ENCODE measurements around the gene BRD1. TPM values are rescaled to one million over a fixed set of nuclear protein-coding genes. Genes with fewer than 3 reads are reported as not detected.

BRD1 gene
- total RNA-seq, 4 donors from 2014 or later: 44.6 to 74.9 (median 60.4) TPM

DNA sequence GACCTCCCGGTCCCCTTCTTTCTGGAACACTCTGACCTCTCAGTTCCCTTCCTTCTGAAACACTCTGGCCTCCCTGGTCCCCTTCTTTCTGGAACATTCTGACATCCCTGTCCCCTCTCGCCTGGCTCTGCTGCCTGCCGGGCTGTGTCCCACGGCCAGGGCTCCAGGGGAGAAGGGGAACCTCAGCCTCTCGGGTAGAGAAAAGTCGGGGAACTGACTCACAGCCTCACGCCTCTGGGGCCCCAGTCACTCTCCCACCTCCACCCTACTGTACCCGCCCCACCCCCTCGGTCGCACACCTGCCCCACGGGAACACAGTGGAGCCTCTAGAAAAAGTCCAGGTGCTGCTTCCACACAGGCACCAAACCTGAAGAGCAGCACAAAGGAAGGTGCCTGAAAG is 93.3 kb downstream of the BRD1 start:
- Histone ChIP-seq H3K27me3 (no peaks in the 10 kb centered on the region), H3K27ac (no peak overlapping the region), H3K9me3 (peaks cover 0 to 18% (median 2%) of the 10 kb centered on the region in 4 donors), H3K4me3 (no peak overlapping the region), H3K36me3 (no peaks in the 10 kb centered on the region), H3K4me1 (no peaks in the 10 kb centered on the region)
- 84 to 87% methylated on average over 11 of the region's 11 CpGs for WGBS, 2 donors
- no peak for TF ChIP-seq EP300 (IDR thresholded peaks at IDR 0.05)
- TF ChIP-seq, protein P1, sequence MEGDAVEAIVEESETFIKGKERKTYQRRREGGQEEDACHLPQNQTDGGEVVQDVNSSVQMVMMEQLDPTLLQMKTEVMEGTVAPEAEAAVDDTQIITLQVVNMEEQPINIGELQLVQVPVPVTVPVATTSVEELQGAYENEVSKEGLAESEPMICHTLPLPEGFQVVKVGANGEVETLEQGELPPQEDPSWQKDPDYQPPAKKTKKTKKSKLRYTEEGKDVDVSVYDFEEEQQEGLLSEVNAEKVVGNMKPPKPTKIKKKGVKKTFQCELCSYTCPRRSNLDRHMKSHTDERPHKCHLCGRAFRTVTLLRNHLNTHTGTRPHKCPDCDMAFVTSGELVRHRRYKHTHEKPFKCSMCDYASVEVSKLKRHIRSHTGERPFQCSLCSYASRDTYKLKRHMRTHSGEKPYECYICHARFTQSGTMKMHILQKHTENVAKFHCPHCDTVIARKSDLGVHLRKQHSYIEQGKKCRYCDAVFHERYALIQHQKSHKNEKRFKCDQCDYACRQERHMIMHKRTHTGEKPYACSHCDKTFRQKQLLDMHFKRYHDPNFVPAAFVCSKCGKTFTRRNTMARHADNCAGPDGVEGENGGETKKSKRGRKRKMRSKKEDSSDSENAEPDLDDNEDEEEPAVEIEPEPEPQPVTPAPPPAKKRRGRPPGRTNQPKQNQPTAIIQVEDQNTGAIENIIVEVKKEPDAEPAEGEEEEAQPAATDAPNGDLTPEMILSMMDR (IDR thresholded peaks at IDR 0.05): no peak
- TF ChIP-seq POLR2A (IDR thresholded peaks at IDR 0.05): no peak
- DNase-seq (ENCODE audit: low spot score in 2 of 2): no peak

DNA sequence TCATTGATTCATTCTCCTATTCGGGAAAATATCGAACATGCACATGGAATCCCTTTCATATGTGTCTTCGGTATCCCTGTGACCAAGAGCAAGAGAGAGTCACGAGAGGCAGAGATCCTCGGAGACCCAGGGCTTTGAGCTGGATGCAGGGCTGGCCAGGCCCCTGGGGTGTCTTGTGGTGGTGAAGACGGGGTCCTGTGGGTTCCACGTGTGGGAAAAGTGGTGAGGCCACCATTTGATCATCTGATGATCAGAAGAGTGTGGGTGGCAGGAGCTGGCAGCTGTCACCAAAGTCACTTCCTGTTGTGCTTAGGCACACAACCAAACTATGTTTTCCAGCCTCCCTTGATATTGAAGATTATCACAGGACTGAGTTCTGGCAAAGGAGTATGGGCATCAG is 94.0 kb downstream of the BRD1 start:
- no peaks in the 10 kb centered on the region for H3K4me1 ChIP-seq
- H3K4me3 ChIP-seq: no peak overlapping the region
- H3K9me3 ChIP-seq: peaks cover 0 to 18% (median 2%) of the 10 kb centered on the region in 4 donors
- H3K27ac ChIP-seq: no peak overlapping the region
- no peak for TF ChIP-seq POLR2A (IDR thresholded peaks at IDR 0.05)
- TF ChIP-seq, protein P1 (IDR thresholded peaks at IDR 0.05): no peak
- TF ChIP-seq EP300 (IDR thresholded peaks at IDR 0.05): no peak
- H3K27me3 ChIP-seq: no peaks in the 10 kb centered on the region
- 87 to 88% methylated on average over 7 of the region's 7 CpGs for WGBS, 2 donors
- H3K36me3 ChIP-seq: no peaks in the 10 kb centered on the region
- DNase-seq (ENCODE audit: low spot score in 2 of 2): peak in 1 of 2 donors; percentile 4

DNA sequence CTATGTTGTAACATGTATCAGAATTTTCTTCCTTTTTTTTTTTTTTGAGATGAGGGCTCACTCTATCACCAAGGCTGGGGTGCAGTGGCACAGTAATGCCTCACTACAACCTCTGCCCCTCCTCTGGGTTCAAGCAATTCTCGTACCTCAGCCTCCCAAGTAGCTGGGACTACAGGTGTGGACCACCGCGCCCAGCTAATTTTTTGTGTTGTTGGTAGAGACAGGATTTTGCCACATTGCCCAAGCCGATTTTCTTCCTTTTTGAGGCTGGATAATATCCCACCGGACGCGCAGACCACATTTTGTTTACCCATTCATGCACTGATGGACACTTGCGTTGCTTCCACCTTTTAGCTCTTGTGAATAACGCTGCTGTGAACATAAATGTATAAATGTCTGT is 97.0 kb downstream of the BRD1 start:
- peak in 1 of 2 donors; percentile 4 for DNase-seq (ENCODE audit: low spot score in 2 of 2)
- Histone ChIP-seq H3K4me3 (no peak overlapping the region), H3K36me3 (no peaks in the 10 kb centered on the region), H3K9me3 (peaks cover 0 to 14% (median 2%) of the 10 kb centered on the region in 4 donors), H3K27ac (no peak overlapping the region), H3K27me3 (peaks cover 0 to 28% of the 10 kb centered on the region in 2 donors), H3K4me1 (no peaks in the 10 kb centered on the region)
- 91 to 93% methylated on average over 9 of the region's 9 CpGs for WGBS, 2 donors
- TF ChIP-seq, protein P1 (IDR thresholded peaks at IDR 0.05): no peak
- TF ChIP-seq POLR2A (IDR thresholded peaks at IDR 0.05): no peak

DNA sequence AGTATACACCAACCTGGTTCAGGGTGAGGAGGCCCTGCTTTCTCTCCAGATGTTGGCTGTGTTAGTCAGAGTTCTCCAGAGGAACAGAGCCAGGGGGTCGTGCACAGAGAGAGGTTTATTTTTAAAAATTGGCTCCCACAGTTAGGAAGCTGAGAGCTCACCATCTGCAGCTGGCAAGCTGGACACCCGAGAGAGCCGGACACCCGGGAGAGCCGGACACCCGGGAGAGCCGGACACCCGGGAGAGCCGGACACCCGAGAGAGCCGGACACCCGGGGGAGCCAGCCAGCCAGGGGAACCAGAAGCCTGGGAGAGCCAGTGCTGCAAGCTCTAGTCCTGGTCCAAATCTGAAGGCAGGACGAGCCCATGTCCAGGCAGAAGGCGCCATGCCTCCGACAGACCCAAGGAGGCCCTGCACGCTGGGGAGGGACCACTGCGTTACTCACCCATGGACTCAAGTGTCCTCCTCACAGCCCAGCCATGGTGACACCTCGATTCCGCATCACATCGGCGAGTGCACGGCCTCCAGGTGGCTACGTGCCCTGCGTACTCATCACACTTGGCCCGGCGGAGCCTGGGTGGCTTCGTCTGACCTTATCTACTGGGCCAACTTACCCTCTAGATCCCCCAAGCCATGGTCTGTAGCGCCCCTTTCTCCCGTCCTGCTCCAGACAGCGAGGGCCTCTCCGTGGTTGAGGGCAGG is 99.0 kb downstream of the BRD1 start:
- no peaks in the 10 kb centered on the region for H3K36me3 ChIP-seq
- TF ChIP-seq POLR2A (IDR thresholded peaks at IDR 0.05) (no peak), EP300 (IDR thresholded peaks at IDR 0.05) (no peak)
- TF ChIP-seq, protein P1 (IDR thresholded peaks at IDR 0.05): no peak
- no peak overlapping the region for H3K27ac ChIP-seq
- WGBS, 2 donors: 70 to 73% methylated on average over 29 to 31 of the region's 31 CpGs
- H3K4me3 ChIP-seq: no peak overlapping the region
- peak in 1 of 2 donors; percentile 4 for DNase-seq (ENCODE audit: low spot score in 2 of 2)
- H3K4me1 ChIP-seq: peaks cover 0 to 7% (median 3%) of the 10 kb centered on the region in 4 donors
- H3K9me3 ChIP-seq: peaks cover 0 to 14% (median 2%) of the 10 kb centered on the region in 4 donors
- peaks cover 0 to 47% of the 10 kb centered on the region in 2 donors for H3K27me3 ChIP-seq

DNA sequence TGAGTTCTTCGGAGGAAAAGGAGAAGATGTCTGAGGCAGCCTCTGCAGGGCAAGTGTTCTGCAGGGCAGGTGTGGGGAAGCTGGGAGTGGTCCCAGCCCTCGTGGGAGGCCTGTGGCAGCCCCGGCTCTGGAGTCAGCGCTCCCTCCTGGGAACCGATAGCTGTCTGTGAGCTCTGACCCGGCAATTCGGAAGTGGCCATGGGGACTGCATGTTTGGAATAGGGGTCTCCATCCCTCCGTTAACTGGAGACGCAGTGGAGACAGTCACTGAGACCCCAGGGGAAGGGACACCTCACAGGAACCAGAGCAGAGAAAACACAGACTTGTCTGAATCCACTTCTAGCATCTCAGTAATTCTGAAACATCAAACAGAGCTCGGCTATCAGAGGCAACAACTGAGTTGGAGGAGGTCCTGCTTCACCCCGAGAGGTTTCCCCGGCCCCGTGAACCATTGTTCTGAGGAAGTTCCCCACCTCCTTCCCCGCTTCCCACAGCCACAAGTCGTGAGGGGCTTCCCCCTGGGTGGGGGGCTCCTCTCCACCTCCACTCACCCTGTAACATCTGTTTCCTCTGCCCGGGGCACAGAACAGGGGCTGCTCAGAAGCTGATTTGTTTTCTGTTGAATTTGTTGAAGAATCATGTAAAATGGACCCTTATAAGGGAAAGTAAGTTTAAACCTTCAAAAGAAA is 99.6 kb downstream of the BRD1 start:
- 18 to 22% methylated on average over 16 of the region's 16 CpGs for WGBS, 2 donors
- TF ChIP-seq POLR2A (IDR thresholded peaks at IDR 0.05) (no peak), EP300 (IDR thresholded peaks at IDR 0.05) (no peak)
- Histone ChIP-seq H3K27ac (no peak overlapping the region), H3K9me3 (peaks cover 0 to 14% (median 2%) of the 10 kb centered on the region in 4 donors), H3K4me1 (peaks cover 0 to 7% (median 3%) of the 10 kb centered on the region in 4 donors), H3K27me3 (peaks cover 0 to 47% of the 10 kb centered on the region in 2 donors), H3K4me3 (no peak overlapping the region), H3K36me3 (no peaks in the 10 kb centered on the region)
- DNase-seq (ENCODE audit: low spot score in 2 of 2): peak in 1 of 2 donors; percentile 2
